K562 (cell line): ENCODE data around the gene KCNH2. TPM values are rescaled to one million over a fixed set of nuclear protein-coding genes. Genes with fewer than 3 reads are reported as not detected.
A peak's percentile ranks its signal among the peaks of the same experiment; 100 is the strongest.

Experiments used
- ETV5 ChIP-seq: sonication (generic); formaldehyde crosslinking; IDR thresholded peaks from 2 replicates; pipeline ENCODE4 v1.4.0; 2020; ENCODE audit warnings: low read depth, mild to moderate bottlenecking, missing genetic modification reagents
- KAT2B ChIP-seq: IDR thresholded peaks from one replicate; pipeline ENCODE4 v1.6.1; 2012; ENCODE audit warnings: low read depth, mild to moderate bottlenecking, control low read depth, inconsistent platforms, low read length, moderate library complexity
- PTRF ChIP-seq: fragments of 450-650 bp; IDR thresholded peaks from 2 replicates; pipeline ENCODE4 v1.6.1; 2016; ENCODE audit warnings: mild to moderate bottlenecking, missing genetic modification characterization, missing compliant biosample characterization
- RBM15 ChIP-seq: fragments of 200-400 bp; formaldehyde crosslinking; IDR thresholded peaks from 2 replicates; pipeline ENCODE4 v1.6.1; 2018; ENCODE audit warnings: mild to moderate bottlenecking, low read length, moderate library complexity; ENCODE audit not compliant: insufficient read depth
- ZBED1 ChIP-seq: IDR thresholded peaks from 2 replicates; pipeline ENCODE4 v1.6.1; 2014
- ZFPM2 ChIP-seq: fragments of 250-450 bp; sonication (Bioruptor Pico); IDR thresholded peaks from 2 replicates; pipeline ENCODE4 v1.5.1; 2022; ENCODE audit warnings: mild to moderate bottlenecking
- ZFX ChIP-seq: sonication (generic); formaldehyde crosslinking; IDR thresholded peaks from 2 replicates; pipeline ENCODE4 v1.8.0; 2022; ENCODE audit warnings: mild to moderate bottlenecking, missing genetic modification reagents, moderate library complexity
- ZNF445 ChIP-seq: fragments of 250-450 bp; sonication (Bioruptor Pico); IDR thresholded peaks from 2 replicates; pipeline ENCODE4 v1.4.0; 2020; ENCODE audit warnings: low read depth, mild to moderate bottlenecking, moderate library complexity
- ZNF696 ChIP-seq: fragments of 250-450 bp; sonication (Bioruptor Pico); conservative IDR thresholded peaks from 2 replicates; pipeline ENCODE4 v1.4.0; 2020; ENCODE audit warnings: mild to moderate bottlenecking, moderate library complexity
- polyA plus RNA-seq, 8 experiments: library from polyadenylated mRNA; depleted of rRNA in 4 of 8; stranded (reverse) in 5 of 8; unstranded in 3 of 8; fragments of >200 nt; fragmentation: Nextera tagmentation in 2 of 8; fragmentation: Illumina TruSeq in 1 of 8; extraction: Ambion mirVana in 2 of 8; extraction: Trizol in 1 of 8; gene quantifications; 2 replicates each; pipeline versions ENCODE4 v1.2.1 to v1.2.3, GENCODE V29; 2011 to 2014; ENCODE audit warnings: inconsistent platforms in 1 of 8, missing spikeins in 1 of 8
- total RNA-seq, 7 experiments: library from RNA; depleted of rRNA in 6 of 7; stranded (reverse); fragments of >200 nt in 6 of 7; fragmentation: Illumina TruSeq in 2 of 7; extraction: Trizol in 2 of 7; gene quantifications; 2 replicates each; pipeline versions ENCODE4 v1.2.1 to v1.2.3, GENCODE V29; 2011 to 2021; ENCODE audit warnings: low replicate concordance in 1 of 7
- TF ChIP-seq, protein P1 (sequence below): fragments of 250-450 bp; sonication (Bioruptor Pico); IDR thresholded peaks from 2 replicates; pipeline ENCODE4 v1.5.0; 2021; ENCODE audit warnings: mild to moderate bottlenecking, moderate library complexity
- TF ChIP-seq, protein P2 (sequence below), 2 experiments: fragments of 450-650 bp; formaldehyde crosslinking in 1 of 2; IDR thresholded peaks; 2 replicates each; pipeline versions ENCODE4 v1.4.0 to v1.6.1; 2014 to 2020; ENCODE audit warnings: mild to moderate bottlenecking in 2 of 2, borderline replicate concordance in 1 of 2, low read depth in 1 of 2
- TF ChIP-seq, protein P3 (sequence below): fragments of 450-650 bp; IDR thresholded peaks from 2 replicates; pipeline ENCODE4 v1.6.1; 2017; ENCODE audit warnings: mild to moderate bottlenecking, moderate library complexity

Gene KCNH2
- total and polyA plus RNA-seq, 9 of the 15 experiments (the other 6 are each of a cell fraction or from before 2014, with no cell fraction given) = 18.1 to 368 (median 218) TPM

DNA sequence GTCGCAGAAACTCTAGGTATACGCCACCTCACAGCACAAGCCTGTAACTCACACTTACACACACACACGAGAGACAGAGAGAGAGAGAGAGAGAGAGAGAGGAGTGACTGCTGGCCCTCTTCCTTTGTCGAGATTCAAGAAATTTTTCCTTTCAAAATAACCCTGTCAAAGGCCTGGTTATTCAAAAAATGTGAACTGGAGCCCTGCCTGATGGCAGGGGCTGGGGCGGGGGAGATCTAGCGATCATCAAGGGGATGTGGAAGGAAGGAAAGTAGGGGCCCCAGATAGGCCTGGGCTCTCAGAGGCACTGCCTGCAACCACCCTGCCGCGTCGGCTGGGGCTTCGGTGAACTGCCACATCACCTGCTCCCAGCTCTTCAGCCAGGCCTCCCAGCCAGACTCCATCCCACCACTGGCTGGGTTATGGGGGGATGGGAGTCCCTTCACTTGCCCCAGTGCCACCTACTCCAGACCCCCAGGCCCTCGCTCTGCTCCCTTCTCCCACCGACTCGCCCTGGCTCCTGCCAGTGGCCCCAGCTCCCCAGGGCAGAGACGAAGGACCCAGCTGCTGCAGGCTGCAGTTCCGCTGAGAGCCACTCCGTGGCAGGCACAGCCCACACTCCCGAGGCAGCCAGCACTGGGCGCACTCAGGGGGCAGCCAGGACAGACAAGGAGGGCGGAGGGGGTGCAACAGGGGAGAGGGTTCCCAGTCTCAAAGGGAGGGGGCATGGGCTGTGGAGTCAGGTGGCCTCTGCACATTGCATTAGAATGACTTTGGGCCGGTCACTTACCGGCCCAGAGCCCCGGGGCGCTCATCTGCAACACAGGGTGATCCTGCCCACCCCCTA, 15.3 kb downstream of the KCNH2 start (continued):
- TF ChIP-seq, protein P1, sequence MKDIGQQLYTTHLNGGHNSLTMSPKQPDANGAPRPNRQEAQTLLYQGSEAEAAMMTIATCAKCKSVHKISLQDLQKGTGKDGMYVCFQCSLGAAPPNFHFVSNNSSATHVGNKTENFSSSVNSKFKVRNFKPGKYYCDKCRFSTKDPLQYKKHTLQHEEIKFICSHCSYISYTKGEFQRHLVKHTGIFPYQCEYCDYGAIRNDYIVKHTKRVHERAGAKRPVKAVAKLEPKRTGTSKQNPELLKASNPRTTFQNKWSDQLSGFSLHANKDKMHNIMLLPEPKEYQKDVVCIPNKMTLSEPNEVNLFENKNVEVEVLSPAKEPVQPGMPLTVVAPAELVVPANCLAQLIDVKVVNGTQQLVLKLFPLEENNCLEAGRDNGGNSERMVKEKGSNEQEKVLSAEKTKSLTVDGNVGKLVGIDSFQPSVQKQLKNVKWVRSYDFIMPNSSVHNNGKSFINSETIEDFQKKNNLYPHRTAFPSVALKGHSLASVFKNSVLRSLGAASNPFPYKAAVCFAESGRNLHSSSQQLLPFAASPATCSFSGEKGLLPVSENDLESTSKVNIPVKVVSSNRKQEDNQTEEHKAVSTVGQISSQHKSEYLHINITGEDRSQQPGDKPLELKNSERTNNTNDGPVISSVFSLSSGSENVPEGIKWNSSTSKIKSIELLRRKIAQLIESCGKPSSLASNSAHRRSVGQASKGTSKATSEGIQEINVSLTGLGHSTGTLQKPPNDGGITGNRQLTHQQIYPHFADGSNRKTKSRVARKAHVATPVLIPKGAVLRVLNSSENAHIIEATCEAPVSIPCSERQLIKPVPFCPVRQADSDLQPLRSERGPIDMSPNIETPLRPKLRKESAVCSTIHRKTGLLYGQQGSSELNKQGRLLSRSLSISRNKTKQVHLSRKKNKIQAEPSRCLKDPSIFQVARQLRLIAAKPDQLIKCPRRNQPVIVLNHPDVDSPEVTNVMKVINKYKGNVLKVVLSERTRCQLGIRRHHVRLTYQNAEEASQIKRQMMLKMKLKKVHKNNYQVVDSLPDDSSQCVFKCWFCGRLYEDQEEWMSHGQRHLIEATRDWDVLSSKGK (CRISPR knock-in tag) = no peak
- no peak for TF ChIP-seq RBM15
- no peak for TF ChIP-seq ZNF696 (CRISPR knock-in tag)
- no peak for TF ChIP-seq KAT2B
- TF ChIP-seq ZFPM2 (CRISPR knock-in tag) = 0 out of 2 replicates have a peak, but pooled peaks have one; percentile 42
- no peak for TF ChIP-seq PTRF (tag)
- TF ChIP-seq, protein P2, sequence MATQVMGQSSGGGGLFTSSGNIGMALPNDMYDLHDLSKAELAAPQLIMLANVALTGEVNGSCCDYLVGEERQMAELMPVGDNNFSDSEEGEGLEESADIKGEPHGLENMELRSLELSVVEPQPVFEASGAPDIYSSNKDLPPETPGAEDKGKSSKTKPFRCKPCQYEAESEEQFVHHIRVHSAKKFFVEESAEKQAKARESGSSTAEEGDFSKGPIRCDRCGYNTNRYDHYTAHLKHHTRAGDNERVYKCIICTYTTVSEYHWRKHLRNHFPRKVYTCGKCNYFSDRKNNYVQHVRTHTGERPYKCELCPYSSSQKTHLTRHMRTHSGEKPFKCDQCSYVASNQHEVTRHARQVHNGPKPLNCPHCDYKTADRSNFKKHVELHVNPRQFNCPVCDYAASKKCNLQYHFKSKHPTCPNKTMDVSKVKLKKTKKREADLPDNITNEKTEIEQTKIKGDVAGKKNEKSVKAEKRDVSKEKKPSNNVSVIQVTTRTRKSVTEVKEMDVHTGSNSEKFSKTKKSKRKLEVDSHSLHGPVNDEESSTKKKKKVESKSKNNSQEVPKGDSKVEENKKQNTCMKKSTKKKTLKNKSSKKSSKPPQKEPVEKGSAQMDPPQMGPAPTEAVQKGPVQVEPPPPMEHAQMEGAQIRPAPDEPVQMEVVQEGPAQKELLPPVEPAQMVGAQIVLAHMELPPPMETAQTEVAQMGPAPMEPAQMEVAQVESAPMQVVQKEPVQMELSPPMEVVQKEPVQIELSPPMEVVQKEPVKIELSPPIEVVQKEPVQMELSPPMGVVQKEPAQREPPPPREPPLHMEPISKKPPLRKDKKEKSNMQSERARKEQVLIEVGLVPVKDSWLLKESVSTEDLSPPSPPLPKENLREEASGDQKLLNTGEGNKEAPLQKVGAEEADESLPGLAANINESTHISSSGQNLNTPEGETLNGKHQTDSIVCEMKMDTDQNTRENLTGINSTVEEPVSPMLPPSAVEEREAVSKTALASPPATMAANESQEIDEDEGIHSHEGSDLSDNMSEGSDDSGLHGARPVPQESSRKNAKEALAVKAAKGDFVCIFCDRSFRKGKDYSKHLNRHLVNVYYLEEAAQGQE (IDR thresholded peaks at IDR 0.05; ENCODE audit: borderline replicate concordance) = peak; percentile 90
- TF ChIP-seq, protein P2 (CRISPR knock-in tag; IDR thresholded peaks at IDR 0.05; ENCODE audit: low read depth) = peak; percentile 85
- TF ChIP-seq ZNF445 (CRISPR knock-in tag) = no peak
- TF ChIP-seq, protein P3, sequence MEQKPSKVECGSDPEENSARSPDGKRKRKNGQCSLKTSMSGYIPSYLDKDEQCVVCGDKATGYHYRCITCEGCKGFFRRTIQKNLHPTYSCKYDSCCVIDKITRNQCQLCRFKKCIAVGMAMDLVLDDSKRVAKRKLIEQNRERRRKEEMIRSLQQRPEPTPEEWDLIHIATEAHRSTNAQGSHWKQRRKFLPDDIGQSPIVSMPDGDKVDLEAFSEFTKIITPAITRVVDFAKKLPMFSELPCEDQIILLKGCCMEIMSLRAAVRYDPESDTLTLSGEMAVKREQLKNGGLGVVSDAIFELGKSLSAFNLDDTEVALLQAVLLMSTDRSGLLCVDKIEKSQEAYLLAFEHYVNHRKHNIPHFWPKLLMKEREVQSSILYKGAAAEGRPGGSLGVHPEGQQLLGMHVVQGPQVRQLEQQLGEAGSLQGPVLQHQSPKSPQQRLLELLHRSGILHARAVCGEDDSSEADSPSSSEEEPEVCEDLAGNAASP = no peak
- peak; percentile 53; the same call in 1 of the 2 replicates for TF ChIP-seq ETV5 (CRISPR knock-in tag)
- peak; percentile 64 for TF ChIP-seq ZFX (CRISPR knock-in tag)
- TF ChIP-seq ZBED1 = no peak
